Stimulated activated CD8-positive, alpha-beta memory T cell treated with anti-CD3 and anti-CD28 coated beads, Interleukin-12 subunit alpha, Interleukin-12 subunit beta, amount 100 ng/mL, for 1 hour (primary cell): ENCODE measurements around the gene SMARCD3.

ENCODE experiments used
- DNase-seq: peaks from one replicate; pipeline ENCODE4 v3.0.0-alpha.2; 2020; ENCODE audit warnings: low read depth

SMARCD3 gene

DNA sequence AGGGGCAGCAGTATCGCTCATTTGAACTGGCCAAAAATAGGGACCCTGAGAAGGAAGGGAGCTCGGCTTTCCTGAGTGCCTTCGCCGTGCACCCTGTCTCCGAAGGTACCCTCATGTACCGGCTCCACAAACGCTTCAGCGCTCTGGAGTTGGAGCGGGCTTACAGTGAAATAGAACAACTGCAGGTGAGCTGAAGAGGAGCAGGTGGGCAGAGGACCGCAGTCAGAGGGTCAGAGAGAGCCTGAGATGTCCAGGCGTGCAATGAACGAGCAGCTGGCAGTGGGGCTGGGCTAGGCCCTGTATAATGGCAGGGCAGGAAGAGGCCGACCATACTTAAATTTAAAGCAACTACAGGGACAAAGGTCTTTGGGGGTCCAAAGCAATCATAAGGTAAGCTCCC is 12.1 kb downstream of the SMARCD3 start:
- DNase-seq: no peak

DNA sequence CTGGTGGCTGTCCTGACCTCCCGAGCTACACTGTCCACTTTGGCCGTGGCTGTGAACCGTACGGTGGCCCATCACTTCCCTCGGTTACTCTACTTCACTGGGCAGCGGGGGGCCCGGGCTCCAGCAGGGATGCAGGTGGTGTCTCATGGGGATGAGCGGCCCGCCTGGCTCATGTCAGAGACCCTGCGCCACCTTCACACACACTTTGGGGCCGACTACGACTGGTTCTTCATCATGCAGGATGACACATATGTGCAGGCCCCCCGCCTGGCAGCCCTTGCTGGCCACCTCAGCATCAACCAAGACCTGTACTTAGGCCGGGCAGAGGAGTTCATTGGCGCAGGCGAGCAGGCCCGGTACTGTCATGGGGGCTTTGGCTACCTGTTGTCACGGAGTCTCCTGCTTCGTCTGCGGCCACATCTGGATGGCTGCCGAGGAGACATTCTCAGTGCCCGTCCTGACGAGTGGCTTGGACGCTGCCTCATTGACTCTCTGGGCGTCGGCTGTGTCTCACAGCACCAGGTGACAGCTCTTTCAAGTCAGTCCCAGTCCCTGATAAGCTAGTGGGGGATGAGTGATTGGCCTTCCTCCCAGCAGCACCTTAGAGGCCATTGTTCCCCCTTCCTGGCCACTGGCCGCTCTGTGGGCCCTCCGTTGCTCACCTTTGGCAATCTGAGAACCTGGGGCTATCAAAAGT is 13.3 kb downstream of the SMARCD3 start:
- DNase-seq: no peak

DNA sequence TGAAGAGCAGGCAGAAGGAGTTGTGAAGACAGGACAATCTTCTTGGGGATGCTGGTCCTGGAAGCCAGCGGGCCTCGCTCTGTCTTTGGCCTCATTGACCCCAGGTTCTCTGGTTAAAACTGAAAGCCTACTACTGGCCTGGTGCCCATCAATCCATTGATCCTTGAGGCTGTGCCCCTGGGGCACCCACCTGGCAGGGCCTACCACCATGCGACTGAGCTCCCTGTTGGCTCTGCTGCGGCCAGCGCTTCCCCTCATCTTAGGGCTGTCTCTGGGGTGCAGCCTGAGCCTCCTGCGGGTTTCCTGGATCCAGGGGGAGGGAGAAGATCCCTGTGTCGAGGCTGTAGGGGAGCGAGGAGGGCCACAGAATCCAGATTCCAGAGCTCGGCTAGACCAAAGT is 14.7 kb downstream of the SMARCD3 start:
- no peak for DNase-seq

DNA sequence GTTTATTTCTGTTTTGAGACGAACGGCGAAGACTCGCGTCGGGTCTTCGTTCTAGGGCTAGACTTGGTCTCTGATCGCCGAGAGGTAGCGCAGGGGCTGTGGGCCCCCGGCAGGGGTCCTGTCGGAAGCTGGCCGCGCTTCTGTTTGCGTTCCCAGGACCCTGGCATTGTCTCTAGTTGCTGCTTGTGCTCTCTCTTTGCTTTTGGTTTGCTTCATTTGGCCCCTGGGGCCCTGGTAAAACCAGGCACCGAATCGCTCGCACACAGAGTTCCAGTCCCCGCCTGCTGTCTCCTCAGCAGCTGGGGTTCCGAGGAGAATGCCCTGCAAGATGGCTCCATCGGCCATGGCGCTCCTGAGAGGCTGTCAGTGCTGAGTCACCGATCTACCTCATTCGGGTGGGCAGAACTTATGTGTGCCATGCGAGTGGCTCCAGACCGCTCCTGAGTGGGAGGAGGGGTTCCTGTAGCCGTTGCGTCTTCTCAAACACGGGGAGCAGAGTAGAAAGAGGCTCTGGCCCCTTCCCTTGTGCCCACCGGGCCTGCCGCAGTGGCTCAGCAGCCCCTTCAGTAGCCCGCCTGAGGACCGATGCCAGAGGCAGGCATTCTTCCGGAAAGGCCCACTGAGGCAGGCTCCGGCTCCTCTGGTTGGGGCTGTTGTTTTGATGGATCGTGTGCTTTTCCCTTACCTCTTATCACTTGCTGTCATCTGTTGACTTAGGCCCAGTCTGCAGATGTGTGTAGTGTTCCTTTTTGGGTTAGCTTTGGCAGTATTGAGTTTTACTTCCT is 15.4 kb downstream of the SMARCD3 start:
- peak; percentile 50 for DNase-seq

DNA sequence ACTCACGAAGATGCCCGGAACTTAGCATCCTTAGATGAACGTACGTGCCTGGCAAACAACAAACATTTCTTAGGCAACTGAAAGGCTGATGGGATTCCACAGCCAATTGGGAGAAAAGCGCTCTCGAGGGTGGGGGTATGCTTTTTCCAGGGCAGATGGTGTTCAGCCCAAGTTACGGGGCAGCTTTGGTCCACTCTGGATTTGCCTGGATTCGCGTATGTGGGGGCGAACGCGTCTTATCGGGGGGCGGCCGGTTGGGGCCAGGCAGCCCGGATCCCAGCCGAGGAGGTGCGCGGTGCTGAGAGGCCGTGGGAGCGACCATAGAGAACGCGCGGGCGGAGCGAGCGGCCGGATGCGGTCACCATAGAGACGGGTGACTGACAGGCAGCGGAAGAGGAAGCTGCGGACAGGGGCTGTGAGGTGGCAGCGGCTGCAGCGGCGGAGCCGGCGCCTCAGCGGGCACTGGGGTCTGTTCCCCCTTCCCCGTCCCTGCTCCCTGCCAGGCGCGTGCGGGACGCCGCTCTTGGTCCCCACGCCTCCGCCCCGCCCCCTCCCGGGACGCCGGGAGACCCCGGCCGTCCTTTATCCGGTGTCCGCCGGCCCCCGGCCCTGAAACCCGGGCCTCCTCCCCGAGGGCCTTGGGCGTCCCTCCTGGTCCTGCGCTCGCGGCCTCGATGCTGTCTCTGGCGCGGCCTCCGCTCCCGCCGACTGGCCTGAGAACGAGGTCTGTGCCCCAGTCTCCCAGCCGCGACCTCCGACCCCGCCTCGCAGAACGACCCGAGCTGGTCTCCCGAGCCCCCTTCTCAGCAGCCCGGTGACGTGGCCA is 16.2 kb downstream of the SMARCD3 start, which contains the start of gene CHPF2:
Gene CHPF2, plus strand, starts transcription at position 393 of the 826 bp plus-strand sequence. CDS start 1,529 bp downstream, outside the sequence.
- peak; percentile 83 for DNase-seq

DNA sequence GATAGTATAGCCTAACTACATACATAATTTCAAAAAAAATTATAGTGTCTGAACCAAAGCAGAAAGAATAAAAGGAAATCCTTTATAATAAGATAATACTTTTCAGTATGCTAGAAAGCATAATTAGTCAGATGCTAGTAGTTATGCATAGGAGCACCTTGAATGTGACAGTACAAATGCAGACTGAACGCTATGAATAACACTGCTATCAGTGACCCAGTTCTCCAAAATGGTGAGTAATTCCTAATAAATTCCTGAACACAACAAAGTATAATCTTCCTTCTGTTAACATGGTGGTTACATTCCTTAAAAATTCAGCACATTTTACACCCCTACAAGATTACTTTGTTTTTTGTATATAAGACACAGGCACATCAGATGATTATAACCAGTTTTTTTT is 17.4 kb downstream of the SMARCD3 start:
- no peak for DNase-seq

DNA sequence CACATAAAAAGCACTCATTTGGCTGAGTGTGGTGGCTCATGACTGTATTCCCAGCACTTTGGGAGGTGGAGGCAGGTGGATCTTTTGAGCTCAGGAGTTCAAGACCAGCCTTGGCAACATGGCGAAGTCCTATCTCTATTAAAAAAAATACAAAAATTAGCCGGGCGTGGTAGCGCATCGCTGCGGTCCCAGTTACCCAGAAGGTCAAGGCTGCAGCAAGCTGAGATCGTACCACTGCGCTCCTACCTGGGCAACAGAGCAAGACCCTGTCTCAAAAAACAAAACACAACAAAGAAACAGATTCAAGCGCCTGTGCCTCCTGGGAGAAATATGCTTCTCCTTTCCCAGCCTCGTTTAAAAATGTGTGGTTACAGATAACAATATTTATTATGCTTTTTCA is 19.2 kb downstream of the SMARCD3 start:
- no peak for DNase-seq

DNA sequence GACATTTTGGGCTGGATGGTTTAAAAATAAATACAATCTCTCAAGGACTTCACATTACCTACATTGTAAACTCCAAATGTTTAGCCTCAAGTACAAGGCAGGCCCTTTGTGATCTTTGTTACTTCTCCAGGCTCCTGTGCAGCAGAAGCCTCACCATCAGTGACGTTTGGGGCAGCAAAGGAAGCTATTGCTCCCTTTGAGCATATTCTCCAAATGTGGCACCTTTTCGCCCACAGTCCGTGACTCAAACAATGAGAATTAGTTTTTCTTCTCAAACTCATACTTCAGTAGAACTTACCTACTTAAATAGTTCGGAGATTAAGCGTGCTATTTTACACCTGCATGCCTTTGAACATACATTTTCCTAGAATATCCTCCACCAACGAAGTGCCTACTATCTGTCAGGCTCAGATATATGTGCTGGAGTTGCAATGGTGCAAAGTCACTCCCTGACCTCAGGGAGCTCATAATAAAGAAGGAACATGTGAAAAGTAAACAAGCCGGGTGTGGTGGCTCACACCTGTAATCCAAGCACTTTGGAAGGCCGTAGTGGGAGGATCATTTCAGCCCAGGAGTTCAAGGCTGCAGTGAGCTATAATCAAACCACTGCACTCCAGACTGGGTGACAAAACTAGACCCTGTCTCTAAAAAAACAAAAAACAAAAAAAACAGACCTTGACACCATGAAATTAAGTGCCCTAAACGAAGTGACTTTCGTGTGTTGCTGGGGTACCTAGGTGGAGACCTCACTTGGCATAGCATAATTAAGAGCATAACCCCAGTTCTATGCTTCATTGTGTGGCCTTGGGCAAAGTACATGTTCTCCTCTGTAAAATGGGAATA is 20.2 kb downstream of the SMARCD3 start:
- DNase-seq: no peak

DNA sequence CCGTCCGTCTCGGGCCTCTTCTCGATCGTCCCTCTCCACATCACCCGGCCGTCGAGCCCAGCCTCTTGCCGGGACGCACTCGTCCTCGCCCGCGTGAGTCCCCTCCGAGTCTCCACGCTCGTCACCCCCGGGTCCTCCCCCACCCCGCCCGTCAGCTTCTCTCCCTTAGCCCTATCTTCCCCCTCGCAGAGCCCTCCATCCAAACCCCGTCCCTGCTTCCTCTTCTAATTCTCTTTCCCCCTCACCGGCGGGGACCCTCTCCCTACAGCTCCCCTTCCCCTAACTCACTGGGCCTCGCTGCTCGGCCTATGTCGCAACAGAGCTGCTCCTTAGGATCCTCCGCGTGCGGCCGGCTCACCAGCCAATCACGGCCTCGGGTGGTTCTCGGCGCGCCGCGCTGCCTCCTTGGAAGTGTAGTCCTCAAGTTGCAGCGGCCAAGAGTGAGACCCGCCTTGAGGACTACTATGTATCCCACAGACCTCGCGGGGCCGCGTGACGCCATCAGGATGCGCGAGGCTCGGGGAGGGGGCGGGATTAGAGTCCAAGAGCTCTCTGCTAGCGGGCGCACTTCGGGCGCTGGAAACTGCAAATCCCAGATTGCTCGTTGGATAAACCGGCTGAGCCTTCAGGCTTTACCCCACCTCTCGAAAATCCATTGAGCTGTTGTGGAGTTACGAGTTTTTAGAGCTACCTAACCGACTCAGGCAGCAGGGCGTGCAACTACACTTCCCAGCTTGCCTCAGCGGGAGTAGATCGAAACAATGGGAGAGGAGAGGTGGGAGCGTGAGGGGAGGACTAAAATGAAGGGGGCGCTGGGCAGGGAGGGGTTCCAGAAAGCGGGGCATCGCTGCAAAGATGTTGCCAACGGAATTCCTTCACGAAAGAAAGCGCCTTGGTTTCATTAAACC is 21.4 kb downstream of the SMARCD3 start, which contains the start of gene ABCF2:
Gene ABCF2, minus strand, starts transcription at position 331 of the 908 bp plus-strand sequence. CDS start 747 bp downstream, outside the sequence.
- peak; percentile 98 for DNase-seq

DNA sequence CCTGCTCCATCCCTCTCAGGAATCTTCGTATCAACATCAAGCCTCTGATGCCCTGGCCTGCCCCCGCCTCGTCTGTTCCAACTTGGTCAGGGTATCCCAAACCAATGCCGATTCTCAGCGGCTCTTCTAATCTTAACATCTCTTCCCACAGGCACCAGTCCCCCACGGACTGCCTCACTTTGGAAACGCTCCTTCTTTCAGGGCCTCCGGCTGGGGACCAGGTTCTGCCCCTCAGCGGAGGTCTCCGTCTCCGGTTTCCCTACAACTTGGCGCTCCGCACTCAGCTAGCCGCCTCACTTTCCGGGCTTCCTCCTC is 22.0 kb downstream of the SMARCD3 start:
- no peak for DNase-seq

DNA sequence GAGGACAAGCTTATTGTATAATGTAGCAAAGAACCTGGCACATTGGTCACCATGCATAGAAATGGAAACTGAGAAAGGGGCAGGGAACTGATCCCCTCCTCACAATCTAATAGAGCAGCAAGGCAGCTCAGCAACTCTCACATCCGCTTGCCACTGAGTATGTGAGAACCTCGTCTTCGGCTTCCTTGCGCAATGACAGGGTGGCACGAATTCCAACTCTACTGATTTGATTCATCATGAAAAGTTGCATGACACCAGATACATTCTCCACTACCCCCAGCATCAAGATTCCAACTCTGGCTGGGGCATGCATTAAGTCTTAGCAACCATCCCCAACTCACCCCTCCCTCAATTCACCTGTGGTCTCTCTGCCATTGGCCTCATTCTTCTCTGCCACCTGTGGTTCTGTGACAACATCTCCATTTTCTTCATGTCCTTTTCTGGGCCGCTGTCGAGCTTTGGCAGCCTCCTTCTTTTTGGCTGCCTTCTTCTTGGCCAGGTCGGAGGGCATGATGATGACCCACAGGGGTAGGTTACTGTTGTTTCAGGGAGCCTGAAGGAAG is 22.5 kb downstream of the SMARCD3 start:
- no peak for DNase-seq

DNA sequence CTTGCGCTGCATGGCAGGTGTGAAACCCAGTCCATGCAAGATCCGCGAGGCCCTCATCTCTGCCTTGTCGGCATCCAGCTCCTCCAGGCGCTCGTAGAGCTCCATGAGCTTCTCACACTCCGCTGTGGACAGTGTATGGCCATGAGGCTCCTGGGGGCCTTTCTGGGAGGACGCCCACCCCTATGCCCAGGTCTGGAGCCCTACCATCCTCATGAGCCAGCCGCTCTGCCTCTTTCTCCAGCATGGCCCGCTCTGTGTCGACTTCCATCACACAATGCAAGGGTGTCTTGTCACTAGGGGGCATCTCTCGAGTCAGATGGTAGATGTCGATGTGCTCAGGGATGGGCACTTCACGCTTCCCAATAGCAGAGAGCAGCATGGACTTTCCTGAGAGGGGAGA is 24.8 kb downstream of the SMARCD3 start:
- DNase-seq: no peak

DNA sequence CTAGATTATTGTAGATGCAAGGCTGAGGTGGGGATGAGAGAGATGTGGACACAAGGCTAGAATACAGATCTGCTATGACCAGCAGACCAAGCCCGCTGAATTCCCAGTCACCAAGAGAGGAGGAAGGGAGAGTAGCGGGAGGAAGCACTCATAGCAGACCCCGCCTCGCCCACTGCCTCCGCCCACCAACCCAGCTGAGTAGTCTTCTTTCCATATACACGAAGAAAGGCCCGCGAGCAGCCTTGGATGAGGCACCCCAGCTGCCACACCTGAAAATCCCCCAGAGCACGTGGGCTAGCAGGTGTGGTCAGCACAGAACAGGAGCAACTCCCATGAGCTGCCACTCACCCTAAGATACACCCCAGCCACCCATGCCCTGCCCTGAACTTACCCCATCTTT is 30.3 kb downstream of the SMARCD3 start:
- DNase-seq: no peak

DNA sequence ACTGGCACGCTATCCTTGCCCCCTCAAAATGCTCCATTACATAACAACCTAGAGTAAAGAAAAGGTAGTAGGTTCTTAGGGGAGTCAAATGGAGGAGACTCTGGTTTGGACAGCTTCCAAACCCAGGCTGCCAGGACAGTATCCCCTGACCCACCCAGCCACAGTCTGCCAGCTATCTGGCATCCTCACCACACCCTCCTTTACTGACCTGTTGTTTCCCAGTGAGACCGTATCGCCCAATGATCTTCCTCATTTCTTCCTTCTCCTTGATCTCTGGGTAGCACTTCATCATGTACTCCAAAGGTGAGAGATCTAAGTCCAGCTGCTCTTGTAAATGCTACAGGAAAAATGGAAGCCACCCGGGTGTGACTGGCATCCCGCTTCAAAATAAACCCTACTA is 33.1 kb downstream of the SMARCD3 start:
- DNase-seq: no peak

DNA sequence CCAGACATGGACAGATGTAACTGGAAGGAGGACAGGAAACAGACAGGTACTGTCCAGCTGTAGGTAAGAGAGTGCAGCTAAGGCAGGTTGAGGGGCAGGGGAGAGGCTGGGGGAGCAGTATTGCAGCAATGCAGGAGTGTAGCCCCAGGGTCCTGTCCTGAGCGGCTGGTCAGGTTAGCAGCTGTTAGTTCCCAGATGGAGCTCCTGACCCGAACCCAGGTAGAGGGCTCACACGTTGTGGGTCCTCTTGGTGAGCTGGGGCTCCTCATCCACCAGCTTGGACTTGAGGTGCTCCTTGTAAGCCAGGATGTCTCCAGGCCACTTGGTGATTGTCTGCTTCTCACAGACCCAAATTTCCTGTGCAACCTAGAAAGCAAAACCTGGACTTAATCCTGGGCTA is 34.7 kb downstream of the SMARCD3 start:
- DNase-seq: no peak

DNA sequence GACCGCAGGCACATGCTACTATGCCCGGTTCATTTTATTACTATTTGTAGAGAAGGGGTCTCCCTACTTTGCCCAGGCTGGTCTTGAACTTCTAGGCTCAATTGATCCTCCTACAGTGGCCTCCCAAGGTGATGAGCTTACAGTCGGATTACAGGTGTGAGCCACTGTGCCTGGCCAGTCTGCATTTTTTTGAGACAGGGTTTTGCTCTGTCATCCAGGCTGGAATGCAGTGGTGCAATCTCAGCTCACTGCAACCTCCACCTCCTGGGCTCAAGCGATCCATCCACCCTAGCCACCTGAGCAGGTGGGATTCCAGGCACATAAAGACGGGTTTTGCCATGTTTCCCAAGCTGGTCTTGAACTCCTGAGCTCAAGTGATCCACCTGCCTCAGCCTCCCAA is 35.9 kb downstream of the SMARCD3 start:
- DNase-seq: no peak

DNA sequence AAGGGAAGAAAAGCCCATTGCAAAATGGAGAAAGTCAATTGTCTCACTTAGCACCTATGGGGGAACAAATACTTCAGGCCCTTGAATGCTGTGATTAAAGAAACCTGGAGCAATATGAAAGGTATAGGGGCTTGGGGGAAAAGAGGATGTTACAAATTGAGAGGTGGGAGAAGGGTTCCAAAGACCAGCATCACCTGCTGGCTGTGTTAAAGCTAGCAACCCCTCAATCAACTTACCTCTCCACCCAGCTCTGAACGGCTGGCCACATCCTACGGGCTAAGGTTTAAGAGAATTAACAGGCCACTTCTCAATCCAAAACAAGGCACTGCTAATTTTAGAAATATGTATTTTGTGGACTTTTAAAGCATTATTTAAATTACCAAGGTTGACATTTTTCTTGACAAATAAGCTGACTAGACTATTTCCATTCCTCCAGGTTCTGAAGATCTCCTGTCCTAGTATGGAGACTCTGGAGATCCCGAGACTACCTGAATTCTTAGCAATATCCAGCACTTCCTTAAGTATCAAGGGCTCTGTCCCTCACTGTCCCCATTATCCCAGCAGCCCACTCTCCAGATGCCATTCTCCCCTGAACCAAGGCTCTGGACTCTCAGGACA is 37.2 kb downstream of the SMARCD3 start:
- DNase-seq: no peak

DNA sequence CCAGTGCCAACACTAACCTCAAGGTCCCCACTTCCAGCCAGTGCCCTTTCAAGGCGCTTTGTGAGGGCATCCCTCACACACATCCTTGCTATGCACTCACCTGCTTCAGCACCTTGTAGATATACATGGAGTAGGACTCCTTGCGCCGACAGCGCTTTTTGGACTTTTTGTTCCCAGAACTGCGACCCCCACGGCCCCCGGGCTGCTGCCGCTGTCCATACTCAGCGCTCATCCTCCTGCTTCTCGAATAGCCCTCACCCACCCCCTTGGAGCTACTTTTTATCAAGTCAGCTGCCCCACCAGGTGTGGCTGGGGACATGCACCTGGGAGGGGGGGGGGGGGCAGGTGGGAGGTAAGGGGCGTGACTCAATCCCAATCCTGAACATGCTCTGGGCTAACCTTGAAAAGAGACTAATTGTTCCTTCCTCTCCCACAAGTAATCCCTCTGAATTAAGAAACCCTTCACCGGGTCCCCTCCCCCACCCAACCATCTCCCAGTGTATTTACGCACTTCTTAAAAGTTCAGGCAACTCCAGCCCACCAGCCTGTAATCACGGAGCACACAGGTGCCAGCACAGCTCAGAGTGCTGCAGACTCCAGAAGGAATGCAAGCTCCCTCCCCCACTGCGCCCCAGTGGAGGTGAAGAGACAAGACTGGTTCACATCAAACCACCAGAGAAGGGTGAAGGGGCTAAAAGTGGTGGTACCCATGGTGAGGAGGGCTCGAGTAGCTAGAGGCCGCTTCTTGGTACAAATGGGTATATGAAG is 38.2 kb downstream of the SMARCD3 start, which contains the start of gene H2BK1:
Gene H2BK1, minus strand, starts transcription at position 402 of the 768 bp plus-strand sequence. Its CDS starts 170 bp downstream, at position 232.
- DNase-seq: no peak

DNA sequence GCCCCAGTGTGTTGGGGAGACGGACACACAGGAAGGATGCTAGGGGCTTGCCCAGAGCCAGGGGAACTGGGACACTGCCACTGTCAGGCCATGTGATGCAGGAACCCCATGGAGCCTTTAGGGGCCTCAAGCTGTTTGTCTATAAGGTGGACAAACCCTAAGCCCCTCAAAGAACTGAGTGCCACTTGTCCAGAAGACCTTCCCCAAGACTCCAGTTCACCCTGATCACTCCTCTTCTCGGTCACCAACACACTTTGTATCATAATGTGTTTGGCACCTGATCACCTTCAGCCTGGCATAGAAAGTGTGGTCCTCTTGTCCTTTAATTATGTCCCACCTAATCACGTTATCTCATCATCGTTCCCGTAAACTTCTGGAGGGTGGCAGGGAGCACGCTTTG is 38.9 kb downstream of the SMARCD3 start:
- no peak for DNase-seq
